Left ventricle myocardium superior (tissue), 1 donor: ENCODE results near the gene CYP39A1. TPM values are rescaled to one million over a fixed set of nuclear protein-coding genes. Genes with fewer than 3 reads are reported as not detected.

Experiments used
- ATAC-seq: fragments of 200-7000 bp; cut with Tn5 transposase; one replicate; pipeline ENCODE4 v1.9.1; 2020; ENCODE audit warnings: mild to moderate bottlenecking, moderate library complexity
- DNase-seq: peaks from one replicate; pipeline ENCODE4 v3.0.0-alpha.2; 2020
- intact Hi-C: fragments of 100-400 bp; cut with micrococcal nuclease; formaldehyde crosslinking; loops from one replicate; pipeline ENCODE4 v1.11.0; 2022
- total RNA-seq: library from RNA; stranded (reverse); fragmentation: NEBNext Ultra II Directional; extraction: Animal tissue kit (Norgen Biotek cat#: 25700); gene quantifications from one replicate; pipeline ENCODE4 v1.2.1, GENCODE V29; 2021
- donor health status: DM: no; HTN: yes; CAD: no; lungs with severe emphysema.

CYP39A1 gene
- total RNA-seq, 1 donor from 2014 or later, result 5.9 TPM

DNA sequence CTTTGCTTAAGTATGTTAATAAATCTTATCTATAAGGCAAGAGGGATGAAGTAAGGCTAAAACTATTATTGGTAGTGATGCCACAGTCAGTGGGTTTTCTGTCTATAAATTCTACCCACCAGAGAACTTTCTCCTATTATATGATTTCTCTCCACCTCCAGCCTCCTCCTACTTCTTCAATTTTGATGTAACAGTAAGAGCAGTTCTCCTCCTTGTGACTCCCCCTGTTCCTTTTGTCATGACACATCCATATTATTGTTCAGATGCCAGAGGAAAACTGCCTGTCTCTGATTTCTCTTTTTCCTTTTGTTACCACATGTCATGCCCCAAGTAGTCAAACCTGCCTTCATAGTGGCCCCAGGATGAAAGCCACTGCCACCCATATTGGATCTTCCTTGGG is 152.2 kb downstream of the CYP39A1 start:
- intact Hi-C loops, result loop anchor here (10.0 kb wide), 1 partner anchor 114 kb away; no protein-coding TSS in a partner anchor
- DNase-seq (no peak), ATAC-seq (no peak)

Other genes starting within 250 kb of the CYP39A1 start
- 254 TPM for gene RCAN2, start 161.4 kb downstream of the CYP39A1 start, total RNA-seq
- gene SLC25A27, start 157 bp upstream of the CYP39A1 start, total RNA-seq, result 15.3 TPM
- 0.30 TPM for gene TDRD6, start 35.1 kb upstream of the CYP39A1 start, total RNA-seq
- 0.15 TPM for gene PLA2G7, start 82.6 kb upstream of the CYP39A1 start, total RNA-seq
- not detected for gene ANKRD66, start 94.1 kb upstream of the CYP39A1 start, total RNA-seq
- not detected for gene MEP1A, start 140.6 kb upstream of the CYP39A1 start, total RNA-seq